ENCODE results near the gene ENPP1.

- TF ChIP-seq CTCF (IDR thresholded peaks at IDR 0.05) (no peak), RCOR1 (IDR thresholded peaks at IDR 0.05; ENCODE audit: low read length) (no peak), REST (IDR thresholded peaks at IDR 0.05; ENCODE audit: low read depth, low read length) (no peak), JUND (IDR thresholded peaks at IDR 0.05) (no peak), POLR2AphosphoS5 (IDR thresholded peaks at IDR 0.05; ENCODE audit: low read depth, low read length) (no peak)
These were observed 21.1 kb downstream of the ENPP1 start for GRCh38 chr6:131828951-131829350.

Data from SK-N-SH (cell line).